Renal pelvis (tissue), 4 donors: ENCODE measurements around the gene ERG28. TPM values are rescaled to one million over a fixed set of nuclear protein-coding genes. Genes with fewer than 3 reads are reported as not detected.

Source experiments
- DNase-seq: peaks from one replicate; pipeline ENCODE4 v3.0.0-alpha.2; 2013
- polyA plus RNA-seq, 3 donors: library from polyadenylated mRNA; unstranded; fragments of 120-200 nt; gene quantifications; one replicate each; pipeline ENCODE4 v1.2.1, GENCODE V29; 2013; ENCODE audit not compliant: insufficient read length in 3 of 3

ERG28 gene
- polyA plus RNA-seq, 3 donors, result 35.1 to 37.5 (median 36.6) TPM

DNA sequence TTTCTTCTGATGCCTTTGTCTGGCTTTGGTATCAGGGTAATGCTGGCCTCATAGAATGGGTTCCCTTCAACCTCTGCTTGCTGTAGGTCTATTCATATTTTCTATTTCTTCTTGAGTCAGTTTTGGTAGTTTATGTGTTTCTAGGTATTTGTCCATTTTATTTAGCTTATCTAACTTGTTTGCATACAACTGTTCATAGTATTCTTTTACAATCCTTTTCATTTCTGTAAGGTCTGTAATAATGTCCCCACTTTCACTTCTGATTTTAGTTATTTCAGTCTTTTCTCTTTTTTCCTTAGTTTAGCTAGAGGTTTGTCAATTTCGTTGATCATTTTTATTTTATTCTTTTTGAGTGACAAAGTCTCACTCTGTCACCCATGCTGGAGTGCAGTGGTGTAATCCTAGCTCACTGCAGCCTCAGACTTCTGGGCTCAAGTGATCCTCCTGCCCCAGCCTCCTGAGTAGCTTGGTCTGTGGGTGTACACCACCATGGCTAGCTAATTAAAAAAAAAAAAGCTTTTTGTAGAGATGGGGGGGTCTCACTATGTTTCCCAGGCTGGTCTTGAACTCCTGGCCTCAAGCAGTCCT, 12.0 kb upstream of the ERG28 start:
- DNase-seq, result no peak

DNA sequence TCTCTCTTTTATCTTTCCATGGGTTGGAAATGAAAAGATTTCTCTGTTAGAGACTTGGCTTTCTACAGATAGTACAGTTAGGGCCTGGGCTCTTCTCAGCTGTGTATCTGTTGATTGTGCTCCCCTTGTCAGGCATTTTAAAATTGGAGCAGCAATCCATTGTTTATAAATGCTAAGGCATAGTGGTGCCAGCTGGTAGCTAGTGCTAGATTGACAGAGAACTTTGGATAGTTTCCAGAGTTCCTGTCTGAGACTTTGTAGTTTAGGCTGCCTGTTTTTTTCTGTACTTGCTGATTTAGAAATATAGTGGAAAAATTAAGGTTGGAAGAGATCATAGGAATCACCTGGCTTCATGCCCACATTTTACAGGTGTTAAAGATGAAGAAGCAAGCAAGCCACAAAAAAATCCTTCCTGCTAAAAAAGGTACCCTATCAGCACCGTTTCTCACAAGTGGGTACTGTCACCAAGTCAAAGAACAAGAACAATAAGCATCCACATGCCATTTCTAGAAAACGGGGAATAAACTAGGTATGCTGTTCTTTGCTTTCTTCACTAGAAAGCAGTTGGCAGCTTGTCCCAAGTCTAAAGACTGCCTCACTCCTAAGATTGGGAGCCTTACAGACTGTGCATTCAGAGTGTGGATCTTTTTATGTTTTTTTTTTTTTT, 6.6 kb upstream of the ERG28 start:
- DNase-seq, result no peak

GRCh38 chr14:75662966-75663365, 2.3 kb upstream of the ERG28 start:
- DNase-seq, result no peak

GRCh38 chr14:75661499-75661814, 781 bp upstream of the ERG28 start:
- no peak for DNase-seq

DNA sequence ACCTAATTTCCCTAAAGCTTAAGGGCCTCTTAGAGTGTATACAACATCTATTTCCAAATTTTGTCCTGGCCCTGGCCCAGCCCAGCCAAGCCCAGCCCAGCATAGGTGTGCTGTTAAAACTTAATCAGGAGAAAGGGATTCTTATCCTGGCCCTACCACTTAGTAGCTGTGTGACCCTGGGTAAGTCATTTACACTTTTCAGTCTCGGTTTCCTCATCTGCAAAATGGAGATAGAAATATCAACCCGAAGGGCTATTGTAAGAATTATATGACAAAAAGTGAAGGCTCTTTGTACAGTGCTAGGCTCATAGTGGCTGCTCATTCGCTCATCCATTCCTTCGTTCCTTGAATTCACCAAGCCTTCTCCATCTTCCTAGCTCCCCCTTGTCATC, 442 bp downstream of the ERG28 start:
- DNase-seq, result no peak

DNA sequence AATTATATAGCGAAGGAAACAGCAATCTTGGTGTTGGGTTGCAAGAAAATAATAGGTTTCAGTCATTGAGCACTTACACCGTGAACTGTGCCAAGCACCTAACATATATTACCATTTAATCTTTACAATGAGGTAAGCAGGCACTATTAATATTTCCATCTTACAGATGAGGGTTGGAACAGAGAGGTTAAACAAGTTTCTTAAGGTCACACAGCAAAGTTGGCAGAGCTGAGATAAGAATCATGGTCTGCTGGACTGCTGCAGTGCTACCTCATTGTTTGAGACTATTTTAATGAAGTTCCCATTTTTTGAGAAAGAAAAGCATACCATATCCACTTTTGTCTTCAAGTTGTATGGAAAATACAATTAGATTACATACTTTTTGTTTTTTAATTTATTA, 1.7 kb downstream of the ERG28 start:
- DNase-seq, result no peak

DNA sequence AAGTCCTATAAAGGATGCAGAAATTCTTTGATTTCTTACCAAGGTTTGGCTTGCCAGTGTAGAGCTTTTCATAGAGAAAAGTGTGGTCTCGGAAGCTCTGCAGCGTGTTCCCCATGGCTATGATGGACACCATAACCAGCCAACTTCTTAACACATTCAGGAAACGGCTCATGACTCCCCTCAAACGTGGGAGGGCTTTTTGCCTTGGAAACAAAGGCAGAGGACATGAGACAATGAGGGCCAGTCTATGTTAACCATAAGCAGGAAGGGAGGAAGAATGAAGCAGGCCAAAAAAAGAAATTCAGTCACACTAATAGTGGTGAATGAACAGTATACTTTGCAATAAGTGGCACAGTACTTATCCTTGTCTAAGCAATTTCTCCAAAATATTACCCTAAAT, 3.3 kb downstream of the ERG28 start:
- DNase-seq, result no peak

- DNase-seq, result no peak
Observed at GRCh38 chr14:75655235-75655634, 5.4 kb downstream of the ERG28 start.

DNA sequence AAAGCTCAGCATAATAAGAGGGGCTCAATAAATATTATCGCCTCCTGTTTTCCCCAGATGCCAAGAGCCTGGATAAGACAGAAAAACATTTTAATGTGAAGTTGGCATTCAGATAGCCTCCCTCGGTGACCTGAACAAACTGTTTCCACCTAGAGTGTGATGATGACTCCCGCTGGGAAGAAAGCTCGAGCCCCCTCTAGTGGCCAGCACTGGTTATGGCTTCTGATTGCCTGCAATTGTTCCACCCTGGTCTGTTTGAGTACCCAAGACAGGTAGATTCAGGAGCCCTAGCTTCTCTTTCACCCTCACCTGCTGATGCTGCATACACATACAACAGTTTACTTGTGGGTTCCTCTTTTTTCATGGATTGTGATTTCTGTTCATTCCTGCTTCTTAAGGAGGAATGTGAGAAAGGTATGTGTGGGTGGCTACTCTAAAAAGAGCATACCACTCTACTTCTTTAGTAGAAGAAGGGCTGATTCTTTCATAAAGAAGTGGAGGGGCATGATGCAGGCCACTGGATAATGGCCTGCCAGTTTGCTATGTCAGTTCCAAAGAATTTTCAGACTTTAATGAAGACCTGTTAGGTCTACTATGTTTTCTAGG, 6.4 kb downstream of the ERG28 start:
- DNase-seq, result peak; percentile 67

DNA sequence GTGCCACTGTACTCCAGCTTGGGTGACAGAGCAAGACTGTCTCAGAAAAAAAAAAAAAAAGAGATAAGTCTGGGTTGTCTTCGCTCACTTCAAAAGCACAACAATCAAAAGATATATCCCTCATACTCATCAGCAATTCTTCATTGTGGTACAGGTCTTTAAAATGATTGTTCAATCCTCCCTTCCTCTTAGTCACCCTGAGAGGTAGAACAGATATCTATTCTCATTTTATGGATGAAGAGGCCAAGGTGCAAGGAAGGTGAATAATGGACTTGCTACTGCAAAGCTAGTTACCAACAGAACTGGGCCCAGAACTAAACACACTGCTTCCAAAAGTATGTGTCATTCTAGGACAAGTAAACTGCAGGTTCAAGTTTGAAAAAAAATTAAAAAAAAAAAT, 7.1 kb downstream of the ERG28 start:
- DNase-seq, result no peak

GRCh38 chr14:75650253-75651058, 10.2 kb downstream of the ERG28 start:
- no peak for DNase-seq

DNA sequence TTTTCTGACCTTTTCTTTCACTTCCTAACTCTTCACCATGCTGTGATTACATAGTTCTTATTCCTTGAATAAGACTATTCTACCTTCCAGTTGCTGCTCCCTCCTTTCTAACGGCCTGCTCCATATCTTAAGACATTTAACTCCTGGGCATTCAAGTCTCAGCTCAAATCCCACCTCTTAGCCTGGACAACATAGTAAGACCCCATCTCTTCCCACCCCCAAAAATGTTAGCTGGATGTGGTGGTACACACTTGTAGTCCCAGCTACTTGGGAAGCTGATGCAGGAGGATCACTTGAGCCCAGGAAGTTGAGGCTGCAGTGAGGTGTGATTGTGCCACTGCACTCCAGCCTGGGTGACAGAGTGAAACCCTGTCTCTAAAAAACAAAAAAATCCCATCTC, 10.9 kb downstream of the ERG28 start:
- no peak for DNase-seq

DNA sequence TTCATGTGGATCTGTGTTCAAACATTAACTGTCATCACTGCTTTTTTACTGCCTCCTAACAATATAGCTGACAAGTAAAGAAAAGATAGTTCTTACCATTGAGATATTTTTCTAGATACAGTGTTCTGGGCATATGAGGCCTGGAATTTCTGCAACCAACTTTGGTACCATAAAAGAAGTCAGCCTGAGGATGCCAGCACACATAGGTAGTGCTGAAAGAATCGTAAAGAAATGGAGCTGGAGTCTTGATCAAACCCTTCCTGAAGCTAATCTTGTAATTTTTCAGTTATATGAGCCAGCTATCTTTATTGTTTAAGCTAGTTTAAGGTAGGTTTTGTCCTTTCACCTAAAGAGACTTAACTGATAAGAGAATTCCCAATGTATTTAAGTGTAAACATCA, 11.3 kb downstream of the ERG28 start:
- DNase-seq, result no peak

DNA sequence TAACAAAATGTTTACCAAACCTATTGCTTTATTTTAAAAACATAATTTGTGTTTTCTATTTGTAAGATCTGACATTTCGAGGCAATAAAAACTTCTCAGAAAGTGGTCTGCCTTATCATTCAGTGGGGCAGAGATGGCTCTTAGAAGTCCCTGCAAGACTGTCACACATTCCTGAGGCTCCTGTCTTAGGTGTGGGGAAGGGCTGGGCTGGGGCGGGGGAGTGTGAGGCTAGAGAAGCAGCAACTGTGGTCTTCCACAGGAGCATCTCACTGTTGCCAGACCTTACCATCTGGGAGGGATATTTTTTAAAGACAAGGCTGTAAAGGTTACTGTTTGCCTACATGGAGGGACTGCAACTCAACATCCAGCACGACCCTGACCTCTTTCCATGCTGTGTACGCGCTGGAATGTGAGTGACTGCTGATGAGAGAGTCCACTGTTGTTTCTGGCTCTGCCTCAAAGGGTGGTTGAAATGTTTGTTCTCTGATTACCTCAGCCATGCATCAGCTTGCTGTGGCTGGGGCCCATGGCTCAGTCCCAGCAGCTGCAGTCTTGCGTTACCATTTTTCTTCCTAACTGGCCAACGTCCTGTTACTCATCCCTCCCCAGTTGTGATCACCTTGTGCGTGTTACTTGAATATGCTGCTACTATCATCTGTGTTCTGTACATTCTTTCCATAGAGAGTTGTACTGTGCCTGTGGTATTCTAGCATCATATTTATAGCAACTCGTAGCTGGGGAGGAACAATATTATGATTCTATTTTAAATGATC, 12.4 kb downstream of the ERG28 start:
- peak; percentile 84 for DNase-seq

DNA sequence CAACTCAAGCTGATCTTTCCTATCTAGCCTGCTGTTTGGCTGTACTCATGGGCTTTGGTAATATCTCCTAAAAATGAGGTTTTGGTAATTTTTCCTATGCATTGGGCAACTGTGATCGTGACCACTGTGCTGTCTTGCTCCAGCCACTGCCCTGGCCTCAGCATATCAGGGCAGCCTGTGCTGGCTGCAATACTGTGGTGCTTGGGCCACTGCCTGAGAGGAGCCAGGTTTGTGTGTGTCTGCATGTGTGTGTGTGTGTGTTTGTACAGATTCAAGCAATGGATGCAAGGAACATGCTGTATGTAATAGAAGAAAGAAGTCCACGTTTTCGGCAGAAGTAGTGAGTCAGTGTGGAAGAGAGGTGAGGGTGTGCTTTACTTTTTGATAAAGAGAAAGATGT, 13.0 kb downstream of the ERG28 start:
- no peak for DNase-seq

DNA sequence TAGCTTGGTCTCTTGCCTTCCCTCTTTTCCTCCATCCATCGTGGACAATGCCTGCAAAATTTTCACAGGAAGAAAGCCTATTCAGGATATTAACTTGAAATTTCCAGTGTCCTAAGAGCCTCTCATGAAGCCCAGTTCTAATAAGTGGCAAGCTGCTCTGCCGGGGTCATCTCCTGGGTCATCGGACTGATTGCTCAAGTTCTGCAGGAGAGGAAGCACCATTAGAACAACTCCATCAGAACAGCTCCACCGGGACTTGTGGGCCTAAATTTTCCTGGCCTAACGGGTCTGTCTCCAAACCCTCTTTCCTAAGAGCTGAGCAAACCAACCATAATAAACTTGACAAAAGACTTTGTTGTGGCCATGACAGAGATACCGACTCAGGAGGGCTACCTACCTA, 13.9 kb downstream of the ERG28 start:
- DNase-seq, result no peak

GRCh38 chr14:75645056-75645455, 15.6 kb downstream of the ERG28 start:
- no peak for DNase-seq

GRCh38 chr14:75643985-75644384, 16.7 kb downstream of the ERG28 start:
- no peak for DNase-seq

DNA sequence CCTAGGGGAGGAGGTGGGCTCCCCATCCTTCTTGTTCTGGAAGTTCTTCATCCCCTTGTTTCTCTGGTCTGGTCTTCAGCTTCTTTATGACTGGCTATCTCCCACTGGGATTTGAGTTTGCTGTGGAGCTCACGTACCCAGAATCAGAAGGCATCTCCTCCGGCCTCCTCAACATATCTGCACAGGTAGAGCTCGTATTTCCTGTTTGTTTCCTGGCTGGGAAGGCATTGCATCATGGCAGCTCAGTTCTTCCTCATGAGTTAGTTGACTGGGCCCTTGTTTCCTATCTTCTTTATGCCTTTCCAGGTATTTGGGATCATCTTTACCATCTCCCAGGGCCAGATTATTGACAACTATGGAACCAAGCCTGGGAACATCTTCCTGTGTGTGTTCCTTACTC, 19.8 kb downstream of the ERG28 start:
- DNase-seq, result no peak

DNA sequence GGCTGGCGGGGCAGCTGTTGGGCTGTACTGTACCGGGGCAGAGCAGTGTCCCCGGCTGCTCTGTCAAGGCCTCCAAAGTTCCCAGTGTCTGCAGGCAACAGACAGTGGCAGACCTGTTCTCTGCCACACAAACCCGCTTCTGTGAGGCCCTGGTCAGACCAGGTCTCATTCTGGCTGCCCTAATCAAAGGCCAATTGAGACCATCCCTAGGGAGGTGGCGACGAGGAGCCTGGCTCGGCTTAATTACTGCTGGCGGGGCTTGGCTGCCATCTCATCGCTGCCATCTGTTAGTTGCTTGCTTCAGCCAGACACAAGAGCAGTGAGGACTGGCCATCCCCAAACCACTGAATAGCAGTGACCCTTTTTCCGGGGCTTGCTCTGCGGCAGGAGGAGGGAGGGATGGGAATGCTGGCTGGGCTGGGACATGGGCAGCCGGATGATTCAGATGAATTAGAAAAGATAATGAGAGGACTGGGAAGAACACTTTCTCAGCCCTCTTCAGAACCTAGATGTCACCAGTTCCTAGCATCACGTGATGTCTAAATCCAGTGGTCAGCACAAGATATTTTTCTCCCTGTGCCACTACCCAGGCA, 24.5 kb downstream of the ERG28 start:
- DNase-seq, result no peak

- no peak for DNase-seq
Observed at GRCh38 chr14:75634848-75635247, 25.8 kb downstream of the ERG28 start.

- DNase-seq, result no peak
Observed at GRCh38 chr14:75631453-75631831, 29.2 kb downstream of the ERG28 start.
